Vagina (tissue), 2 donors: ENCODE data around the gene TSC22D1. TPM values are rescaled to one million over a fixed set of nuclear protein-coding genes. Genes with fewer than 3 reads are reported as not detected.

ENCODE experiments used
- DNase-seq, 2 donors: peaks; one replicate each; pipeline ENCODE4 v3.0.0-alpha.2; 2017; ENCODE audit errors: extremely low spot score in 2 of 2
- H3K27ac ChIP-seq: fragments of 200-600 bp; sonication (generic); one replicate; pipeline ENCODE4 v1.5.1; 2019
- H3K27me3 ChIP-seq: fragments of 200-600 bp; sonication (generic); one replicate; pipeline ENCODE4 v1.5.1; 2019
- H3K36me3 ChIP-seq, 2 donors: fragments of 200-600 bp; sonication (generic); one replicate each; pipeline ENCODE4 v1.5.1; 2017 to 2019
- H3K4me1 ChIP-seq: fragments of 200-600 bp; sonication (generic); one replicate; pipeline ENCODE4 v1.5.1; 2019
- H3K4me3 ChIP-seq, 2 donors: fragments of 200-600 bp; sonication (generic); 1 replicate in 1 of 2; 2 replicates in 1 of 2; pipeline ENCODE4 v1.5.1; 2016 to 2019
- H3K9me3 ChIP-seq: fragments of 200-600 bp; sonication (generic); one replicate; pipeline ENCODE4 v1.5.1; 2019
- CTCF ChIP-seq, 3 experiments: fragments of 450-650 bp in 2 of 3; fragments of 200-600 bp in 1 of 3; sonication (generic) in 1 of 3; IDR thresholded peaks; one replicate each; pipeline ENCODE4 v1.5.1; 2017 to 2019; ENCODE audit warnings: antibody characterized with exemption in 3 of 3, mild to moderate bottlenecking in 2 of 3, moderate library complexity in 2 of 3
- POLR2A ChIP-seq, 2 donors: fragments of 450-650 bp; IDR thresholded peaks; one replicate each; pipeline ENCODE4 v1.6.1; 2017; ENCODE audit warnings: antibody characterized with exemption in 2 of 2, mild to moderate bottlenecking in 2 of 2, moderate library complexity in 2 of 2
- POLR2AphosphoS5 ChIP-seq, 2 donors: sonication (generic); formaldehyde crosslinking; IDR thresholded peaks; one replicate each; pipeline ENCODE4 v1.9.0; 2017; ENCODE audit warnings: antibody characterized with exemption in 2 of 2, mild to moderate bottlenecking in 2 of 2, low read depth in 1 of 2; ENCODE audit not compliant: insufficient read depth in 1 of 2
- intact Hi-C: fragments of 100-400 bp; cut with DNase I; formaldehyde crosslinking; loops from one replicate; pipeline ENCODE4 v1.15.1; 2023
- total RNA-seq: library from RNA; depleted of rRNA; stranded (reverse); fragments of >200 nt; gene quantifications from one replicate; pipeline ENCODE4 v1.2.3, GENCODE V29; 2016

TSC22D1 gene
- total RNA-seq, 1 donor from 2014 or later = 117 TPM

- no peak for TF ChIP-seq POLR2AphosphoS5 (IDR thresholded peaks at IDR 0.05; ENCODE audit: insufficient read depth in 1 of 2, low read depth in 1 of 2)
- TF ChIP-seq POLR2A (IDR thresholded peaks at IDR 0.05) = no peak
- TF ChIP-seq CTCF (IDR thresholded peaks at IDR 0.05) = no peak
- Histone ChIP-seq H3K27ac (no peak overlapping the region), H3K9me3 (no peaks in the 10 kb centered on the region), H3K4me1 (peaks cover 7% of the 10 kb centered on the region), H3K4me3 (no peak overlapping the region), H3K27me3 (no peaks in the 10 kb centered on the region), H3K36me3 (peaks cover 0 to 4% of the 10 kb centered on the region in 2 donors)
- intact Hi-C loops = no loop called here
- no peak for DNase-seq
Observed at GRCh38 chr13:44507639-44508038, 68.5 kb downstream of the TSC22D1 start.

GRCh38 chr13:44506719-44507118, 69.4 kb downstream of the TSC22D1 start:
- H3K4me1 ChIP-seq = peaks cover 7% of the 10 kb centered on the region
- no peak overlapping the region for H3K27ac ChIP-seq
- no peak overlapping the region for H3K4me3 ChIP-seq
- H3K27me3 ChIP-seq = no peaks in the 10 kb centered on the region
- H3K36me3 ChIP-seq = peaks cover 0 to 4% of the 10 kb centered on the region in 2 donors
- no peak for DNase-seq
- intact Hi-C loops = no loop called here
- no peak for TF ChIP-seq POLR2AphosphoS5 (IDR thresholded peaks at IDR 0.05; ENCODE audit: insufficient read depth in 1 of 2, low read depth in 1 of 2)
- no peak for TF ChIP-seq CTCF (IDR thresholded peaks at IDR 0.05)
- no peak for TF ChIP-seq POLR2A (IDR thresholded peaks at IDR 0.05)
- H3K9me3 ChIP-seq = no peaks in the 10 kb centered on the region

- no peak overlapping the region for H3K4me3 ChIP-seq
- peaks cover 0 to 4% of the 10 kb centered on the region in 2 donors for H3K36me3 ChIP-seq
- H3K27me3 ChIP-seq = no peaks in the 10 kb centered on the region
- DNase-seq = no peak
- H3K9me3 ChIP-seq = no peaks in the 10 kb centered on the region
- peaks cover 7% of the 10 kb centered on the region for H3K4me1 ChIP-seq
- H3K27ac ChIP-seq = no peak overlapping the region
- intact Hi-C loops = no loop called here
- TF ChIP-seq CTCF (IDR thresholded peaks at IDR 0.05) = no peak
- no peak for TF ChIP-seq POLR2A (IDR thresholded peaks at IDR 0.05)
- no peak for TF ChIP-seq POLR2AphosphoS5 (IDR thresholded peaks at IDR 0.05; ENCODE audit: insufficient read depth in 1 of 2, low read depth in 1 of 2)
Observed at GRCh38 chr13:44506251-44506650, 69.9 kb downstream of the TSC22D1 start.

GRCh38 chr13:44504116-44504515, 72.0 kb downstream of the TSC22D1 start:
- Histone ChIP-seq H3K4me1 (peaks cover 7% of the 10 kb centered on the region), H3K36me3 (no peaks in the 10 kb centered on the region), H3K27ac (no peak overlapping the region), H3K4me3 (no peak overlapping the region), H3K27me3 (no peaks in the 10 kb centered on the region), H3K9me3 (no peaks in the 10 kb centered on the region)
- TF ChIP-seq POLR2AphosphoS5 (IDR thresholded peaks at IDR 0.05; ENCODE audit: insufficient read depth in 1 of 2, low read depth in 1 of 2) (no peak), POLR2A (IDR thresholded peaks at IDR 0.05) (no peak), CTCF (IDR thresholded peaks at IDR 0.05) (no peak)
- no peak for DNase-seq
- intact Hi-C loops = no loop called here

- no peak for DNase-seq
- intact Hi-C loops = no loop called here
- H3K36me3 ChIP-seq = no peaks in the 10 kb centered on the region
- no peak overlapping the region for H3K4me3 ChIP-seq
- no peaks in the 10 kb centered on the region for H3K9me3 ChIP-seq
- H3K4me1 ChIP-seq = no peaks in the 10 kb centered on the region
- no peak overlapping the region for H3K27ac ChIP-seq
- TF ChIP-seq POLR2AphosphoS5 (IDR thresholded peaks at IDR 0.05; ENCODE audit: insufficient read depth in 1 of 2, low read depth in 1 of 2) = no peak
- TF ChIP-seq CTCF (IDR thresholded peaks at IDR 0.05) = no peak
- TF ChIP-seq POLR2A (IDR thresholded peaks at IDR 0.05) = no peak
- no peaks in the 10 kb centered on the region for H3K27me3 ChIP-seq
Observed at GRCh38 chr13:44498969-44499368, 77.2 kb downstream of the TSC22D1 start.
